ENCODE measurements around the gene REELD1.

Gene REELD1

GRCh38 chr4:146269228-146269653 lies 54.9 kb downstream of the REELD1 start:
- H3K4me3 ChIP-seq (ENCODE audit: low read depth, low read length): peak overlapping the region; percentile 12; the same call in 1 of the 2 replicates
- no peak for TF ChIP-seq CTCF (IDR thresholded peaks at IDR 0.05; ENCODE audit: low read depth, low read length, missing control alignments)
- peak; percentile 53 for DNase-seq (ENCODE audit: low read depth)

GRCh38 chr4:146271466-146271865 lies 57.1 kb downstream of the REELD1 start:
- DNase-seq (ENCODE audit: low read depth): no peak
- H3K4me3 ChIP-seq (ENCODE audit: low read depth, low read length): no peak overlapping the region
- TF ChIP-seq CTCF (IDR thresholded peaks at IDR 0.05; ENCODE audit: low read depth, low read length, missing control alignments): no peak

- TF ChIP-seq CTCF (IDR thresholded peaks at IDR 0.05; ENCODE audit: low read depth, low read length, missing control alignments): no peak
- H3K4me3 ChIP-seq (ENCODE audit: low read depth, low read length): no peak overlapping the region
- peak; percentile 80 for DNase-seq (ENCODE audit: low read depth)
Measured at GRCh38 chr4:146273204-146273901, 59.0 kb downstream of the REELD1 start.

GRCh38 chr4:146274774-146275173 lies 60.4 kb downstream of the REELD1 start:
- H3K4me3 ChIP-seq (ENCODE audit: low read depth, low read length): no peak overlapping the region
- no peak for TF ChIP-seq CTCF (IDR thresholded peaks at IDR 0.05; ENCODE audit: low read depth, low read length, missing control alignments)
- DNase-seq (ENCODE audit: low read depth): no peak

GRCh38 chr4:146275370-146275769 lies 61.0 kb downstream of the REELD1 start:
- no peak for TF ChIP-seq CTCF (IDR thresholded peaks at IDR 0.05; ENCODE audit: low read depth, low read length, missing control alignments)
- no peak for DNase-seq (ENCODE audit: low read depth)
- no peak overlapping the region for H3K4me3 ChIP-seq (ENCODE audit: low read depth, low read length)

GRCh38 chr4:146278986-146279385 lies 64.6 kb downstream of the REELD1 start:
- no peak overlapping the region for H3K4me3 ChIP-seq (ENCODE audit: low read depth, low read length)
- DNase-seq (ENCODE audit: low read depth): no peak
- no peak for TF ChIP-seq CTCF (IDR thresholded peaks at IDR 0.05; ENCODE audit: low read depth, low read length, missing control alignments)
